GM12873 (cell line): ENCODE data around the gene COBL.

ENCODE experiments used
- TF ChIP-seq, protein P1 (sequence below): IDR thresholded peaks from 2 replicates; pipeline ENCODE4 v1.5.1; 2012; ENCODE audit warnings: low read depth, mild to moderate bottlenecking, moderate library complexity, low read length, control low read depth; ENCODE audit not compliant: insufficient read depth; ENCODE audit errors: missing control alignments

Gene COBL

DNA sequence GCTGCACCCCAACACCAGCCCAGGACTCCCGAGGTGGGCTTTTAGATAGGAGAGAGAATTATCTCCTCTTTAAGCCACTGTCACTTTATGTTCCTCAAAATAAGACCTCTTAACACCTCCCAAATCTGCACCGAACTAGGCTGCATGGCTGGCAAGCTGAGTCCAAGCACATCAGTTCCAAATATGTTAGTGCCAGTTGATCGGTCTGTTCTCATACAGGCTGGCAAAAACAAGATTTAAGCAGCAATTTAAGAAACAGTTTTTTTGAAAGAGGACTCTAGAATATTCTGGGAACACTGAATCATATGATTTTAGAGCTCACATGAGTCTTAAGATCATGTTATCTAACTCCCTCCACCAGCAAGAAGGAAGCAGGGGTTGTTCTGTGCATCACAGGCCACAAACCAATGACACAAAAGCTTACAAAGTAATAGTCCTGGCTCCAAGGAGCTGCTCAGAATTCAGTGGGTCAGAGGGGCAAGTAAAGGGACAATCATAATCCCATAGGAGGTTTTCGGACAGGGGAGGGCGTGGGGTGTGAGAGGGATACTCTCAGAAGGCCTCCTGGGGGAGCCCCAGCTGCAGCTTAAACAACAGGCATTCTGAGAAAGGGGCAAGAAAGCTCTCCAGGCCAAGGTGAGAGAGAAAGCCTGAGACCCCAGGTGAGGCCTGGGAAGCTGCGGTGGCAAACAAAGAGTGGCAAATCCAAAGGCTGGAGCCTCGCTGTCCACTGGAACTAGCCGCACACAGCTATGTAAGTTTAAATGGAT is 7.1 kb downstream of the COBL start:
- TF ChIP-seq, protein P1, sequence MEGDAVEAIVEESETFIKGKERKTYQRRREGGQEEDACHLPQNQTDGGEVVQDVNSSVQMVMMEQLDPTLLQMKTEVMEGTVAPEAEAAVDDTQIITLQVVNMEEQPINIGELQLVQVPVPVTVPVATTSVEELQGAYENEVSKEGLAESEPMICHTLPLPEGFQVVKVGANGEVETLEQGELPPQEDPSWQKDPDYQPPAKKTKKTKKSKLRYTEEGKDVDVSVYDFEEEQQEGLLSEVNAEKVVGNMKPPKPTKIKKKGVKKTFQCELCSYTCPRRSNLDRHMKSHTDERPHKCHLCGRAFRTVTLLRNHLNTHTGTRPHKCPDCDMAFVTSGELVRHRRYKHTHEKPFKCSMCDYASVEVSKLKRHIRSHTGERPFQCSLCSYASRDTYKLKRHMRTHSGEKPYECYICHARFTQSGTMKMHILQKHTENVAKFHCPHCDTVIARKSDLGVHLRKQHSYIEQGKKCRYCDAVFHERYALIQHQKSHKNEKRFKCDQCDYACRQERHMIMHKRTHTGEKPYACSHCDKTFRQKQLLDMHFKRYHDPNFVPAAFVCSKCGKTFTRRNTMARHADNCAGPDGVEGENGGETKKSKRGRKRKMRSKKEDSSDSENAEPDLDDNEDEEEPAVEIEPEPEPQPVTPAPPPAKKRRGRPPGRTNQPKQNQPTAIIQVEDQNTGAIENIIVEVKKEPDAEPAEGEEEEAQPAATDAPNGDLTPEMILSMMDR = no peak

DNA sequence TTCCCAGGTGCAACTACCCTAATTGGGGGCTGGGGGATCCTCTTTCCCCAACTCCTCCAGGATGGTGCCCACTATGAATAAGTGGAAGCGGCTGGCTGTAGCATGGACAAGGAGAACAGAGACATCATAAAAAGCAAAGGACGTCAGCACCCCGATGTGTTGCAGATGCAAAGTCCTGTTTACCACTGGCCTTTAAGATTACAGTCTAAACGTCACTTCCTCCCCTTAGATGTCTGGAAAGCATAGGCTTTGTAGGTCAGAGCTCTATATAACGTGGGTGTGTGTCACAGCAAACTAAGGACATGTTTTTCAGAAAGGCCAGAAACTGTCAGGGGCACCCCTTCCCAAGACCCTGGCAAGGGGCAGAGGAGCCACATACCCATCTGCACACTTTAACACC is 7.9 kb downstream of the COBL start:
- TF ChIP-seq, protein P1 = no peak

DNA sequence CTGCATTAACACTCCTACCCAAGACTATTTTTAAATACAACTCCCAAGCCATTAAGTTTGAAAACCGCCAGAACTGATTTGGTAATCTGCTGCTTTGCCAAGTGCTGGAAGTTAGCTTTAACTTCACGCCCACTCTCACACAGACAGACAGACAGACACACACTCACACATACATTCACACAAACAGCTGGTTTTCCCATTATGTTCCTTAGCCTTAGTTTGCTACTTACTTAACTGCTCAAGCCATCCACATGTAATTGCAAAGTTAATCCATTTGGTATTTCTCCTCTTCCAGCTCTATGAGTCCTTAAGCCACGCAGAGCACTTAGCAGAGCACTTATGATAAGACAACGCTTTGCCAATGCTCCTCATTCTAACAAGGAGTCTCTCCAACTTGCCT is 8.3 kb downstream of the COBL start:
- TF ChIP-seq, protein P1 = no peak

DNA sequence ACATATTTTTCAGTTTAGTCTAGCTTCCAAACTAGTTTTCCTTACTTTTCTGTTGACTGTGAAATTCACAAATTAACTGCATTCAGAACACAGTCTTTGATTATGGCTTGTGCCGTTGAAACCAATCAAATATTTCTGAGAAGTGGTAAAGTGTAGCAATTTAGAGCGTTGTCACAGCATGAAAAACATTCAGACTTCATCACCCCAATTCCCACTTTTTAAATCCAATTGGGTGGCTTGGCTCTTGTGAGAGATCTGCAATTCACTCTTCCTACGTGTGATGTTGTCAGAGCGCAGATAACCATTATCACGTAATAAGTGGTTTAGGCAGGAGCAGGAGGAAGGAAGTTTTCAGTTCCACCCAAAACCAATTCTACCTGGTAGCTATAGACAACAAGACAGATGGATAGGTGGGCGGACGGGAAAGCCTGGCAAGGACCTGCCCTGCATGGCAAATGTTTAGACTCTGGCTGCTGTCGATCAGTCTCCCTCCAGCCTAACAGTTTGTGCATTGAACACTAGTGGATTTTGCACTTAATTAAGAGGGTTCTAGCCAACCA is 8.9 kb downstream of the COBL start:
- TF ChIP-seq, protein P1 = no peak

DNA sequence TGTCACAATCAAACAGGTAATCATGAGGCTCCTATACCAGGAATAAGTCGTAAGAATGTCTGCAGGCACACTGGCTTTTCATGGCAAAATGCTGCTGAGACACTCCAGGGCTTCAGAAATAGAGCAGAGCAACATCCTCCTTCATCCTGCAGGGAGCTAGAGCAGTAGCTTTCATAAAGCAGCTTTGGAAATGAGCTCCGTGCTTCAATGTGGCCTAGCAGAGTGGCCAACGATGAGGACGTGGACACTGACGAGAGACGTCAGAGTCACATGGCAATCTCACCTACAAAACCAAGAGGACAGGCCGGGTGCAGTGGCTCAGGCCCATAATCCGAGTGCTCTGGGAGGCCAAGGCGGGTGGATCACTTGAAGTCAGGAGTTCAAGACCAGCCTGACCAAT is 9.8 kb downstream of the COBL start:
- TF ChIP-seq, protein P1 = no peak

DNA sequence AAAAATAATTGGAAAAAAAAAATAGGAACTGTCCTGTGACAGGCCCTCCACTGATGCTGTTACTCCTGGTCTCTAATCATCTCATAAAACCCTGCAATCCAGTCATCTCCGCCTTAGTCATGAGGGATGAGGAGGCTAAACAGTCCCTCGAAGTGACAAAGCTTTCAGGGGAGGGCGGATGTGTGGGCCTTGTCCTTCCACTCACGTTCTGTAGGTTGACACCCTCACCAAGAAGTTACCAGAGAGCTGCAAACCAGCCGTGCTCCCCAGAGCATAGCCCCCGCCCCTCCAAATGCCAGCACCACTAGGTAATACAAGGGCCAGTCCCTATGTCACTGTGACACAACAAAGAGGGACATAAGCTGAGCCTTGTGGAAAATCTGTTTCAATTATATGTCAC is 11.9 kb downstream of the COBL start:
- TF ChIP-seq, protein P1 = no peak

DNA sequence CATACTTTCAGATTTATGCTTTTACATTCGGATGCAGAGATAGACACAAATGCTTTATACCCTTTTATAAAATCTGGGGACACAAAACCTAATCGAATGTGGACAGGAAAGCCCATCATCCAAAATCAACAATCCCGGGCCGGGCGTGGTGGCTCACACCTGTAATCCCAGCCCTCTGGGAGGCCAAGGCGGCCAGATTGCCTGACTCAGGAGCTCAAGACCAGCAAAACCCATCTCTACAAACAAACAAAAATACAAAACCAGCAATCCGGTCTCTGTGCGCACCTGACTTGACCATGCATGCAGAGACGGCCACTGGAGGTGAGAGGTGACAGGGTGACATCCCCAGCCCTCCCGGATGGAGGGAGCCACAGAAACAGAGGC is 13.5 kb downstream of the COBL start:
- TF ChIP-seq, protein P1 = no peak
